GM12872 (cell line): ENCODE data around the gene TMOD1.
A peak's percentile ranks its signal among the peaks of the same experiment; 100 is the strongest.

ENCODE experiments used
- CTCF ChIP-seq: IDR thresholded peaks from 3 replicates; pipeline ENCODE4 v1.5.1; 2011; ENCODE audit warnings: low read depth, mild to moderate bottlenecking, low read length, moderate library complexity; ENCODE audit not compliant: insufficient read depth

Gene TMOD1

GRCh38 chr9:97596906-97597305 lies 95.4 kb downstream of the TMOD1 start:
- no peak for TF ChIP-seq CTCF

- peak; percentile 95 for TF ChIP-seq CTCF
These were observed 97.2 kb downstream of the TMOD1 start for GRCh38 chr9:97598461-97599288.

GRCh38 chr9:97599314-97599846 lies 97.9 kb downstream of the TMOD1 start:
- no peak for TF ChIP-seq CTCF

GRCh38 chr9:97600531-97601227 lies 99.2 kb downstream of the TMOD1 start:
- TF ChIP-seq CTCF = no peak

GRCh38 chr9:97601228-97601898 lies 99.9 kb downstream of the TMOD1 start:
- no peak for TF ChIP-seq CTCF

- TF ChIP-seq CTCF = no peak
These were observed 101.0 kb downstream of the TMOD1 start for GRCh38 chr9:97602430-97602829.
